Lower leg skin (tissue), 3 donors: ENCODE data around the gene SPATA13.

Experiments
- POLR2A ChIP-seq, 2 donors: fragments of 450-650 bp; IDR thresholded peaks; one replicate each; pipeline ENCODE4 v1.6.1; 2016 to 2017; ENCODE audit warnings: antibody characterized with exemption in 2 of 2, mild to moderate bottlenecking in 1 of 2, moderate library complexity in 1 of 2
- TF ChIP-seq, protein P1 (sequence below), 3 donors: fragments of 450-650 bp; IDR thresholded peaks; one replicate each; pipeline ENCODE4 v1.5.1; 2016; ENCODE audit warnings: antibody characterized with exemption in 3 of 3, mild to moderate bottlenecking in 3 of 3, moderate library complexity in 2 of 3

DNA sequence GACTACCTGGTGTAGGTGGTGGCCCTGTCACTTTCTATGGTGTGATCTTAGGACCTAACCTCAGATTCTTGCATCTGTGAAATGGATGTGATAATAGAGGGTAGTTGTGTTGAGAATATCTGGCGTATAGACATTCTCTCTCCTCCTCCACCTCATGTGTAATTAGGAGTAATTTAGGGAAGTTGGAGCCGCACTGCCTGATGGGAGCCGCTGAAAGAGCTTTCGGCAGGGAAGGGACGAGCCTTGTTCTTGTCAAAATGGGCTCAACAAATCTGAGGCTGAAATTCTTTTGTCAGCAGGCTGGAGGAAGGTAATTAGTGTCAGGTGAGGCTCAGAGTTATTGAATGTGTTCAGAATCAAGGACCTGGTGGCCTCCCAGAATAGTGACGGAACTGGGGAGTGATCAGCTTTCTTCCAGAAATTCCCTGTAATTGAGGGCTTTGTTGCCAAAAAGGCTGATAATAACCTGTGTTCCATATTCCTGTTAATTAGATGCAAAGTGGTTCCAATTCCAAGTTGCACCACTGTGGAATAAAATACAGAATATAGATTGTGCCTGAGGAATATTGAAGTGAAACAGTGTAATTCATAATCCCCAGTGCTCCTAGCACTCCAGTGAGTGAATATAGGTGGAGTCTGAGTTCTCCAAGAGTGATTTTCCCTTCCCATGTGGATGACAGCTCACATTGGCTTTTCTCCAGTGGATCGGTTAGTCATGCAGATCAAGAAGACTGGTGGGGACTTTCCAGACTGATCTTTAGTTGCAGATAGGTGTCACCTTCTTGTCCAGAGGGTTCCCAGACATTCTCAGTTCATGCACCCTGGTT lies 47.5 kb downstream of the SPATA13 start:
- TF ChIP-seq, protein P1, sequence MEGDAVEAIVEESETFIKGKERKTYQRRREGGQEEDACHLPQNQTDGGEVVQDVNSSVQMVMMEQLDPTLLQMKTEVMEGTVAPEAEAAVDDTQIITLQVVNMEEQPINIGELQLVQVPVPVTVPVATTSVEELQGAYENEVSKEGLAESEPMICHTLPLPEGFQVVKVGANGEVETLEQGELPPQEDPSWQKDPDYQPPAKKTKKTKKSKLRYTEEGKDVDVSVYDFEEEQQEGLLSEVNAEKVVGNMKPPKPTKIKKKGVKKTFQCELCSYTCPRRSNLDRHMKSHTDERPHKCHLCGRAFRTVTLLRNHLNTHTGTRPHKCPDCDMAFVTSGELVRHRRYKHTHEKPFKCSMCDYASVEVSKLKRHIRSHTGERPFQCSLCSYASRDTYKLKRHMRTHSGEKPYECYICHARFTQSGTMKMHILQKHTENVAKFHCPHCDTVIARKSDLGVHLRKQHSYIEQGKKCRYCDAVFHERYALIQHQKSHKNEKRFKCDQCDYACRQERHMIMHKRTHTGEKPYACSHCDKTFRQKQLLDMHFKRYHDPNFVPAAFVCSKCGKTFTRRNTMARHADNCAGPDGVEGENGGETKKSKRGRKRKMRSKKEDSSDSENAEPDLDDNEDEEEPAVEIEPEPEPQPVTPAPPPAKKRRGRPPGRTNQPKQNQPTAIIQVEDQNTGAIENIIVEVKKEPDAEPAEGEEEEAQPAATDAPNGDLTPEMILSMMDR (IDR thresholded peaks at IDR 0.05), result no peak
- TF ChIP-seq POLR2A (IDR thresholded peaks at IDR 0.05), result no peak
